Activated CD4-positive, alpha-beta T cell treated with anti-CD3 and anti-CD28 coated beads for 4 hours (primary cell): ENCODE measurements around the gene HEXIM2.
A peak's percentile ranks its signal among the peaks of the same experiment; 100 is the strongest.

Experiments
- DNase-seq, 2 donors: peaks; one replicate each; pipeline ENCODE4 v3.0.0-alpha.2; 2020

HEXIM2 gene

GRCh38 chr17:45128331-45128730 is 33.3 kb upstream of the HEXIM2 start:
- no peak for DNase-seq

GRCh38 chr17:45128989-45129388 is 32.7 kb upstream of the HEXIM2 start:
- DNase-seq, result no peak

- DNase-seq, result no peak
These were observed 32.2 kb upstream of the HEXIM2 start for GRCh38 chr17:45129426-45129939.

DNA sequence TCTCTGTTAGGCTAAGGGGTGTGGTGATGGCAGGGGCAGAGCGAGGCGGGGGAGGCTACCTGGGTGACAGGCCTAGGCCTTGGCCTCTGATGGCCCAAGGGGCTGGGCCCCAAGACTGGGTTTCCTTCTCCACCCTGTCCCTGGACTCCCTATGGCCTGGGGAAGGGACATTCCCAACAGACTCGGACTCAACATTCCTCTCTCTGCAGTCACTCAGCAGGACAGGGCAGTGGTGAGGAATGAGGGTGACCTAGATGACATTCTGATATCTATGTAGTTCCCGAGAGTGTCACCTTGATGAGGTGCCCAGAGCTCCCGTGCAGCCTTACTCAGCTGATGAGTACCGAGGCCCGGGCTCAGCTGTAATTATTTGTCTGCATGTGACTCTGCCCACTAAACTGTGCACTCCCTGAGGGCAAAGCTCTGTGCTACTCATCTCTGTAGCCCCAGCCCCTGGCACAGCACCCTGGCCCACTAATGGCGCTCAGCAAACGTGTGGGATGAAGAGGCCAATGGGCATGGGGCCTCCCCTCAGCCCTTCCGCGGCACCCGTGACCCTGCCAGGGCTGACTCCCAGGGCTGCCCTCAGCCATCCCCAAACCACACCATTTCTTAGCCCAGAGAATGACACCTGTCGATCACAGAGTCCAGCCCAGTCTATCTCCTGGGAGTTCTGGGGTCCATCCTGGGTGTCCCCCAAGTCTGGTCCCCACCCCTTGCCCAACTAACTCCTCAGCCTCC is 31.6 kb upstream of the HEXIM2 start:
- no peak for DNase-seq

GRCh38 chr17:45130681-45131615 is 30.7 kb upstream of the HEXIM2 start:
- no peak for DNase-seq

- peak; percentile 50 to 55 for DNase-seq
These were observed 29.9 kb upstream of the HEXIM2 start for GRCh38 chr17:45131616-45132319.

DNA sequence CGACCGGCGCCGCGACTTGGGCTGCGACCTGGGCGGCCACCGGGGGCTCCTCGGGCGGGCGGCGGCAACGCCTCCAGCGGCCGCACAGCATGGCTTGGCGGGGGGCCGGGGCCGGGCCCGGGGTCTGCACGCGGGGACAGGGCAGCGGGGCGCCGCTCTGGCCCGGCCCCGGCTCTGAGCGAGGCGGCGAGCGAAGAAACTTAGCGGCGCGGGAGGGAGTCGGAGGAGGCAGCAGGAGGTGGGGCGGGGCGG is 29.4 kb upstream of the HEXIM2 start, which contains the start of gene PLCD3:
Gene PLCD3, minus strand, starts transcription at position 196 of the 252 bp plus-strand sequence. Its CDS starts 105 bp downstream, at position 91.
- DNase-seq, result no peak

DNA sequence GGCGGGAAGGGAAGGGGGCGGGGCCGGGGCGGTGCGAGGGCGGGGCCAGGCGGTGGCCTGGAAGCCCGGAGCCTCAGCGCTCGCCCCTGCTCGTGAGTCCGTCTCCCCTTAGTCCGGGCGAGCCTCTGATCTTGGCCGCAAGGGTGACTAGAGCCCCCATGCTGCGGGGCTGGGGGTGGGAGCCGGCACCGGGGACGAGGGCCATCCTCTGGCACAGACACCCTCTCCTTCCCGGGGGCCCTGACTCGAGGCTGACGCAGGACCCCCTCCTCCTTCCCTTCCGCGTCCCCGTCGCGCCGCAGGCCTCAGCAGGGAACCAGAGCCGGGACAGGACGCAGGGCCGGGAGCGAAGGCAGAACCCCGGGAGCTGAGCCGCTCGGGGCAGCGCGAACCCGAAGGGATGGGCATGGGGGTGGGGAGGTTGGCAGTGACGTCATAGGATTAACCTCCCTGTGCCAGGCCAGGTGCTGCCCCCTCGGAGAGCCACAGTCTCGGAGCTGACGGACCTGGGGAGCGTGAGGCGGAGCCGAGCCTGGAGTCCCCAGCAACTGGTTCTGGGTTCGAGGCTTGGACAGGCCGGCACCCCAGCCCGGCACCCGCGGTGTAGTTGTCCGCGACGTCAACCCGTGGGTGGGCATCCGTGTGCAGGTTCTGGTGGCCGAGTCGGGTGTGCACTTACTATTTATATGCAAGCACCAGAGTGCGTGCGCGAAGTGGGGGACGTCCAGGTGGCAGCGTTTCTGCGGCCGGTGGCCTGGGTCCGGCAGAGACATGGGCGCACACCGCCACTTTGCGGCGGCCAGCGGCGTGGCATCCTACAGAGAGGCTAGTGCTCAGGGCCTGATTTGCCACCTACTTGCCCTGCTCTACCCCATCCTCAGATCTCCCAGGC is 28.9 kb upstream of the HEXIM2 start:
- DNase-seq, result peak; percentile 69 to 76

DNA sequence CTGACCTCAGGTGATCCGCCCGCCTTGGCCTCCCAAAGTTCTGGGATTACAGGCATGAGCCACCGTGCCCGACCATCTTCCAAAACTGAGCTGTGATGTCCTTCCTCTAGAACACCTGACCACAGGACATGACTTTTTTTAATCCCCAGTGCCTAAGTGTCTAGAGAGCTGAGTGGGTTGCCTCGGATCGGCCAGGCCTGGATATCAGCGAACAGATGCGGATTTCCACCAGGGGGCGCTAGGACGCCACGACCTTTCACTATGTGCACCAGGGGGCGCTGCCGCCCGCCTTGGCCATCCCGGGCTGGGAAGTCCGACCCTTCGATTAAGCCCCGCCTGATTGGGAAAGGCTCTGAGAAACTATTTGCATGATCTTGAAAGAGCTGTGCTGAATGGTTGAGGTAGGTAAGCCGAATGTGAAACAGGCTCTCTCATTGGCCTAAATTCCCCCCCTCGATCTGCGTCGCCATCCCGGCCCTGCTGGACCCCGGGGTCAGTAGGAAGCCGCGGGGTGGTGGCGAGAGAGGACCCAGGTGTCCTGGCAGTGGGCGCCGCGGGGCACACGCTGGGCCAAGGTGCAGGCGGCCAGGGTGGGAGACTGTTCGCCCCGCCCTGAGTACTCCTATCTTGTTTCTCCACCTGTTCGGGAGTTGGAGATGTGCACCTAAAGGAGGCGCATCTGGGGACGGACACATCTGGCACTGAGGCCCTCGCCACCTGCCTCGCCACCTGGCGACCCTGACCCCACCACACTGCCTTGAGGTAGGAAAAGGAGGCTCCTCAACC is 26.3 kb upstream of the HEXIM2 start, which contains the start of gene ACBD4:
Gene ACBD4, plus strand, starts transcription at position 496 of the 786 bp plus-strand sequence. CDS start 458 bp downstream, outside the sequence.
- peak; percentile 97 for DNase-seq

GRCh38 chr17:45135978-45136791 is 25.5 kb upstream of the HEXIM2 start:
- DNase-seq, result no peak

- DNase-seq, result no peak
These were observed 24.7 kb upstream of the HEXIM2 start for GRCh38 chr17:45136846-45137560.

GRCh38 chr17:45137561-45138305 is 23.9 kb upstream of the HEXIM2 start:
- DNase-seq, result no peak

GRCh38 chr17:45138911-45139532 is 22.7 kb upstream of the HEXIM2 start:
- DNase-seq, result no peak

- no peak for DNase-seq
These were observed 22.1 kb upstream of the HEXIM2 start for GRCh38 chr17:45139533-45139920.

GRCh38 chr17:45143094-45143670 is 18.5 kb upstream of the HEXIM2 start:
- DNase-seq, result no peak

DNA sequence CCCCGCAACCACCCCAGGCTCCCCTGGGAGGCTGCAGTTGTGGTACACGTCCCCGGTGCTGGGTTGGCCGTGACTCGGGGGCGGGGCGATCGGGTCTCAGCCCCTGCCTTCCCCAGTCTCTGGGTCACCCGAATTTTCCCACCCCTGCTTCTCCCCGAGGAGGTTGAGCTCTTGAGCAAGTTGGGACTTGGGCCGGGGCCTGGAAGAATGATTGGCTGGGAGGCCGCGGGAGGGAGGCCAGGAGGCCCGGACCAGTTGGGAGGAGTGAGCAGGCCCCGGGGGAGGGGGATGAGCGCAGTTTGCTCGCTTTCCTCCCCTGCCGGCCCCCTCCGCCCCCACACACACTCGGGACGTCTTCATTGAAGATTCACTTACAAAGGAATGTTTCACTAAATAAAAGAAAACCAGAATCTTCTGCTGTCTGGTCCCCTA is 17.9 kb upstream of the HEXIM2 start:
- DNase-seq, result peak in 1 of 2 donors; percentile 27

DNA sequence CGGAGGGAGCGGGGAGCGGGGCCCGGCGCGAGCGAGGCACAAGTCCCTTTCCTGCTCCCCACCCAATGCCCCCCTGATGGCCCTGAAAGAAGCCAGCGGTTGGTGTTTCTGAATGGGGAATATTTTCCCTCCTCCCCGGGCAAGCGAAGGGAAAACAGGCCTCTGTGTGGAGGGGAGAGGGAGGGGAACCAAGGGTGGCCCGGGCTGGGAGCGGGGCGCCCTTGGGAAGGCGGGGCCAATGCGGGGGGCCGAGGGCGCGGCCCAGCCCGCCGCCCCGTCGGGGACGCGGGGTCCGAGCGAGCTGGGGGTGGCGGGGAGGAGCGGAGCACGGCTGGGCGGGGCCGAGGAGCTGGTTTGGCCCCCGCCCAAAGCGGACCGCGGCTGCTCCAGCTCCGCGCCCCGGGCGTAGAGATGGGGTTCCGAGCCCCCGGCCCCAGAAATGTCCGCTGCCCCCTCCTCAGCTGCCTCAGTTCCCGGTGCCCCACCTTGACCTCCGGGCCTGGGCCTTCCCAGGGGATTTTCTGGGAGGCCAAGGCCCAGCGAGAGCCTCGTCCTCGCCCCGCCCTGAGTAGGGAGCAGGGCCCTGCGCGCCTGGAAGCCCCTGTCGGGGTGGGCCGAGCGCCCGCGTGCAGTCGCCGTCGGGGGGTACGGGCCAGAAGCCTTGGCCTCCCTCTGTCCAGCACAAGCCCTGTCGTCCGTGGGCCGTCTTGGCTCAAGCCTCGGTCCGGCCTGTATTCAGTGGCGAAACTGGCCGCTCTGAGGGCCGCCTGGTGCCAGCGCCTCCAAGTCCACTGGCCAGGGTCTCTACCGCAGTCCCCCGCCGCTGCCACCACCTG is 17.3 kb upstream of the HEXIM2 start:
- no peak for DNase-seq
